CD4-positive, CD25-positive, alpha-beta regulatory T cell (primary cell): ENCODE data around the gene MAPK8IP1. TPM values are rescaled to one million over a fixed set of nuclear protein-coding genes. Genes with fewer than 3 reads are reported as not detected.
"Not testable (repeated sequence)": the region's sequence is repeated elsewhere in the genome, so short reads cannot be mapped to it uniquely, and the experiment has no call there.

Experiments used
- ATAC-seq, 2 donors: fragments of 150-1000 bp; cut with Tn5 transposase; one replicate each; pipeline ENCODE4 v1.10.0; 2021; ENCODE audit warnings: low read depth in 2 of 2, moderate number of reproducible peaks in 2 of 2, moderate library complexity in 1 of 2
- DNase-seq, 3 donors: peaks; one replicate each; pipeline versions ENCODE4 v3.0.0 to v3.0.0-alpha.2; 2012 to 2022; ENCODE audit warnings: mixed read lengths in 1 of 3
- H3K27ac ChIP-seq: one replicate; pipeline ENCODE4 v1.7.0; 2013; ENCODE audit warnings: mild to moderate bottlenecking, low read length; ENCODE audit not compliant: insufficient read depth, poor library complexity, severe bottlenecking
- H3K27me3 ChIP-seq: one replicate; pipeline ENCODE4 v1.7.0; 2013; ENCODE audit warnings: low read length; ENCODE audit not compliant: control insufficient read depth, insufficient read depth
- H3K36me3 ChIP-seq: one replicate; pipeline ENCODE4 v1.7.0; 2013; ENCODE audit warnings: mild to moderate bottlenecking, low read length, moderate library complexity; ENCODE audit not compliant: control insufficient read depth, insufficient read depth
- H3K4me1 ChIP-seq: 2 replicates; pipeline ENCODE4 v1.7.0; 2013; ENCODE audit warnings: mild to moderate bottlenecking, low read length; ENCODE audit not compliant: insufficient read depth, control insufficient read depth, poor library complexity, severe bottlenecking
- H3K4me3 ChIP-seq: one replicate; pipeline ENCODE4 v1.7.0; 2013; ENCODE audit warnings: low read depth, mild to moderate bottlenecking, low read length, moderate library complexity
- H3K9me3 ChIP-seq, 2 experiments: 1 replicate in 1 of 2; 2 replicates in 1 of 2; pipeline ENCODE4 v1.7.0; 2013; ENCODE audit warnings: low read length in 2 of 2, mild to moderate bottlenecking in 1 of 2, moderate library complexity in 1 of 2; ENCODE audit not compliant: control insufficient read depth in 2 of 2
- H3K27ac Mint-ChIP-seq, 3 donors: one replicate each; pipeline ENCODE4 v1.8.0; 2020 to 2022; ENCODE audit warnings: mild to moderate bottlenecking in 3 of 3, mixed read lengths in 3 of 3, moderate library complexity in 2 of 3
- H3K27me3 Mint-ChIP-seq: one replicate; pipeline ENCODE4 v1.8.0; 2022; ENCODE audit warnings: mild to moderate bottlenecking, mixed read lengths
- H3K36me3 Mint-ChIP-seq: one replicate; pipeline ENCODE4 v1.8.0; 2020; ENCODE audit warnings: mixed read lengths
- H3K4me1 Mint-ChIP-seq, 4 donors: one replicate each; pipeline ENCODE4 v1.8.0; 2020 to 2022; ENCODE audit warnings: mixed read lengths in 4 of 4, mild to moderate bottlenecking in 1 of 4
- H3K4me3 Mint-ChIP-seq, 4 donors: one replicate each; pipeline ENCODE4 v1.8.0; 2020 to 2022; ENCODE audit warnings: mild to moderate bottlenecking in 4 of 4, mixed read lengths in 4 of 4, moderate library complexity in 3 of 4
- H3K9me3 Mint-ChIP-seq, 7 donors: one replicate each; pipeline ENCODE4 v1.8.0; 2020 to 2022; ENCODE audit warnings: mixed read lengths in 7 of 7, mild to moderate bottlenecking in 3 of 7, moderate library complexity in 2 of 7
- polyA plus RNA-seq, 4 donors: library from polyadenylated mRNA; unstranded; fragments of 300-500 nt; fragmentation: Illumina TruSeq; gene quantifications; one replicate each; pipeline ENCODE4 v1.2.3, GENCODE V29; 2021
- total RNA-seq: library from RNA; stranded (reverse); gene quantifications from one replicate; pipeline ENCODE4 v1.2.3, GENCODE V29; 2022

MAPK8IP1 gene
- total and polyA plus RNA-seq, 5 donors from 2014 or later = 0.18 to 4.1 TPM; not detected in 3

- Mint-ChIP-seq H3K9me3 (peaks cover 0 to 4% (median 0%) of the 10 kb centered on the region in 7 donors), H3K27ac (no peak overlapping the region), H3K4me1 (peaks cover 0 to 21% (median 5%) of the 10 kb centered on the region in 4 donors), H3K27me3 (peaks cover 48% of the 10 kb centered on the region), H3K36me3 (no peaks in the 10 kb centered on the region), H3K4me3 (peak overlapping the region in 2 of 4 donors; percentile 33 to 47)
- Histone ChIP-seq H3K4me3 (no peak overlapping the region), H3K9me3 (no peaks in the 10 kb centered on the region), H3K27me3 (peaks cover 15% of the 10 kb centered on the region), H3K27ac (no peak overlapping the region), H3K36me3 (no peaks in the 10 kb centered on the region), H3K4me1 (peaks cover 26% of the 10 kb centered on the region)
- DNase-seq = no peak
- no peak for ATAC-seq
Observed at GRCh38 chr11:45901626-45902025, 16.2 kb downstream of the MAPK8IP1 start.

GRCh38 chr11:45902452-45903380 is 17.3 kb downstream of the MAPK8IP1 start:
- no peaks in the 10 kb centered on the region for H3K36me3 ChIP-seq
- DNase-seq (no peak), ATAC-seq (no peak)
- no peaks in the 10 kb centered on the region for H3K9me3 ChIP-seq
- peaks cover 38% of the 10 kb centered on the region for H3K27me3 Mint-ChIP-seq
- H3K4me1 ChIP-seq = peaks cover 26% of the 10 kb centered on the region
- H3K27me3 ChIP-seq = peaks cover 12% of the 10 kb centered on the region
- no peaks in the 10 kb centered on the region for H3K36me3 Mint-ChIP-seq
- H3K4me3 Mint-ChIP-seq = no peak overlapping the region
- H3K27ac Mint-ChIP-seq = no peak overlapping the region
- peaks cover 0 to 23% (median 5%) of the 10 kb centered on the region in 4 donors for H3K4me1 Mint-ChIP-seq
- no peak overlapping the region for H3K27ac ChIP-seq
- peaks cover 0 to 4% (median 0%) of the 10 kb centered on the region in 7 donors for H3K9me3 Mint-ChIP-seq
- no peak overlapping the region for H3K4me3 ChIP-seq

GRCh38 chr11:45904309-45904915 is 19.0 kb downstream of the MAPK8IP1 start:
- Histone ChIP-seq H3K9me3 (no peaks in the 10 kb centered on the region), H3K27me3 (no peaks in the 10 kb centered on the region), H3K27ac (no peak overlapping the region), H3K4me1 (peaks cover 18% of the 10 kb centered on the region), H3K36me3 (peaks cover 1% of the 10 kb centered on the region), H3K4me3 (no peak overlapping the region)
- H3K27me3 Mint-ChIP-seq = peaks cover 23% of the 10 kb centered on the region
- DNase-seq (no peak), ATAC-seq (no peak)
- H3K4me1 Mint-ChIP-seq = peaks cover 0 to 16% (median 4%) of the 10 kb centered on the region in 4 donors
- H3K4me3 Mint-ChIP-seq = peak overlapping the region in 2 of 4 donors; percentile 31 to 58
- H3K27ac Mint-ChIP-seq = no peak overlapping the region
- peaks cover 0 to 2% (median 0%) of the 10 kb centered on the region in 7 donors for H3K9me3 Mint-ChIP-seq
- no peaks in the 10 kb centered on the region for H3K36me3 Mint-ChIP-seq

GRCh38 chr11:45905095-45905494 is 19.6 kb downstream of the MAPK8IP1 start:
- peaks cover 8% of the 10 kb centered on the region for H3K36me3 ChIP-seq
- H3K27ac ChIP-seq = no peak overlapping the region
- ATAC-seq (no peak), DNase-seq (no peak)
- no peak overlapping the region for H3K4me3 ChIP-seq
- peaks cover 0 to 16% (median 4%) of the 10 kb centered on the region in 4 donors for H3K4me1 Mint-ChIP-seq
- H3K4me1 ChIP-seq = peaks cover 15% of the 10 kb centered on the region
- H3K36me3 Mint-ChIP-seq = no peaks in the 10 kb centered on the region
- peaks cover 0 to 2% (median 0%) of the 10 kb centered on the region in 7 donors for H3K9me3 Mint-ChIP-seq
- H3K27me3 ChIP-seq = no peaks in the 10 kb centered on the region
- H3K4me3 Mint-ChIP-seq = no peak overlapping the region
- no peaks in the 10 kb centered on the region for H3K9me3 ChIP-seq
- H3K27me3 Mint-ChIP-seq = peaks cover 23% of the 10 kb centered on the region
- no peak overlapping the region for H3K27ac Mint-ChIP-seq

- not testable (repeated sequence) for H3K27ac ChIP-seq, H3K9me3 ChIP-seq, ATAC-seq, H3K27me3 ChIP-seq, H3K27ac Mint-ChIP-seq, H3K9me3 Mint-ChIP-seq, H3K36me3 Mint-ChIP-seq, DNase-seq, H3K4me3 Mint-ChIP-seq, H3K4me3 ChIP-seq
- Histone ChIP-seq H3K36me3 (peaks cover 13% of the 10 kb centered on the region), H3K4me1 (peaks cover 11% of the 10 kb centered on the region)
- Mint-ChIP-seq H3K27me3 (peaks cover 21% of the 10 kb centered on the region), H3K4me1 (peaks cover 0 to 15% (median 4%) of the 10 kb centered on the region in 4 donors)
Observed at GRCh38 chr11:45905576-45905975, 20.1 kb downstream of the MAPK8IP1 start.

- Mint-ChIP-seq H3K4me1 (peaks cover 0 to 12% (median 4%) of the 10 kb centered on the region in 4 donors), H3K36me3 (no peaks in the 10 kb centered on the region), H3K9me3 (peaks cover 0 to 1% (median 0%) of the 10 kb centered on the region in 7 donors), H3K27ac (peak overlapping the region in 1 of 3 donors; percentile 76), H3K4me3 (peak overlapping the region in 1 of 4 donors; percentile 55), H3K27me3 (peaks cover 15% of the 10 kb centered on the region)
- Histone ChIP-seq H3K27me3 (no peaks in the 10 kb centered on the region), H3K4me1 (peaks cover 9% of the 10 kb centered on the region), H3K9me3 (no peaks in the 10 kb centered on the region), H3K27ac (no peak overlapping the region), H3K4me3 (no peak overlapping the region), H3K36me3 (peaks cover 18% of the 10 kb centered on the region)
- ATAC-seq (no peak), DNase-seq (no peak)
Observed at GRCh38 chr11:45906096-45906682, 20.7 kb downstream of the MAPK8IP1 start.

- Histone ChIP-seq H3K36me3 (peaks cover 24% of the 10 kb centered on the region), H3K4me1 (peaks cover 9% of the 10 kb centered on the region), H3K27ac (no peak within 1 kb of the TSS), H3K27me3 (no peaks in the 10 kb centered on the region), H3K4me3 (no peak within 1 kb of the TSS), H3K9me3 (no peaks in the 10 kb centered on the region)
- DNase-seq (no peak), ATAC-seq (no peak)
- Mint-ChIP-seq H3K9me3 (no peaks in the 10 kb centered on the region), H3K36me3 (no peaks in the 10 kb centered on the region), H3K4me1 (peaks cover 0 to 12% (median 4%) of the 10 kb centered on the region in 4 donors), H3K27me3 (peaks cover 6% of the 10 kb centered on the region), H3K27ac (peak within 1 kb of the TSS in 1 of 3 donors; percentile 76), H3K4me3 (peak within 1 kb of the TSS in 2 of 4 donors; percentile 47 to 55)
Observed at GRCh38 chr11:45906965-45907611, 21.6 kb downstream of the MAPK8IP1 start, which contains the start of gene FREY1. TSS of gene FREY1 (minus strand) at chr11:45907271. CDS start at chr11:45907245, 26 bp downstream.
